NT2/D1 (cell line): ENCODE measurements around the gene SOX5.
A peak's percentile ranks its signal among the peaks of the same experiment; 100 is the strongest.

Source experiments
- DNase-seq: peaks from one replicate; pipeline ENCODE4 v3.0.0-alpha.2; 2011; ENCODE audit warnings: low read depth, low spot score
- H3K27me3 ChIP-seq: 2 replicates; pipeline ENCODE4 v1.6.0; 2011; ENCODE audit warnings: mild to moderate bottlenecking; ENCODE audit not compliant: insufficient read length, insufficient read depth
- H3K36me3 ChIP-seq: 2 replicates; pipeline ENCODE4 v1.6.1; 2011; ENCODE audit warnings: mild to moderate bottlenecking, low read length, mixed read lengths; ENCODE audit not compliant: insufficient read depth, insufficient read length
- H3K4me1 ChIP-seq: 2 replicates; pipeline ENCODE4 v1.5.1; 2011; ENCODE audit not compliant: insufficient read depth, insufficient read length
- H3K4me3 ChIP-seq: 2 replicates; pipeline ENCODE4 v1.5.1; 2011; ENCODE audit warnings: low read depth; ENCODE audit not compliant: insufficient read length
- H3K9ac ChIP-seq: 2 replicates; pipeline ENCODE4 v1.6.0; 2011; ENCODE audit warnings: low read depth; ENCODE audit not compliant: insufficient read length
- H3K9me3 ChIP-seq: 2 replicates; pipeline ENCODE4 v1.5.1; 2011; ENCODE audit warnings: mild to moderate bottlenecking, low read length; ENCODE audit not compliant: insufficient read depth
- SUZ12 ChIP-seq: IDR thresholded peaks from 2 replicates; pipeline ENCODE4 v1.6.1; 2011; ENCODE audit not compliant: insufficient read length, insufficient read depth; ENCODE audit errors: extremely low read depth
- YY1 ChIP-seq: IDR thresholded peaks from 2 replicates; pipeline ENCODE4 v1.6.1; 2011; ENCODE audit not compliant: insufficient read length, insufficient read depth
- ZNF274 ChIP-seq: IDR thresholded peaks from 2 replicates; pipeline ENCODE4 v1.6.1; 2011; ENCODE audit warnings: mild to moderate bottlenecking, low read depth, low read length

SOX5 gene

GRCh38 chr12:23655112-23655511, 294.4 kb downstream of the SOX5 start:
- no peaks in the 10 kb centered on the region for H3K4me1 ChIP-seq

GRCh38 chr12:23648546-23648945, 300.9 kb downstream of the SOX5 start:
- Histone ChIP-seq H3K36me3 (no peaks in the 10 kb centered on the region), H3K4me1 (no peaks in the 10 kb centered on the region)
- TF ChIP-seq SUZ12 (no peak), ZNF274 (no peak), YY1 (no peak)

More at GRCh38 chr12:23655112-23655511, 294.4 kb downstream of the SOX5 start:
- no peak overlapping the region for H3K4me3 ChIP-seq
- no peaks in the 10 kb centered on the region for H3K27me3 ChIP-seq
- no peak for DNase-seq
- no peaks in the 10 kb centered on the region for H3K36me3 ChIP-seq
- no peaks in the 10 kb centered on the region for H3K9me3 ChIP-seq
- H3K9ac ChIP-seq, result no peak overlapping the region
- TF ChIP-seq SUZ12, result no peak
- TF ChIP-seq YY1, result no peak
- no peak for TF ChIP-seq ZNF274

GRCh38 chr12:23640754-23641153, 308.7 kb downstream of the SOX5 start:
- no peak overlapping the region for H3K9ac ChIP-seq
- H3K36me3 ChIP-seq, result no peaks in the 10 kb centered on the region
- no peak for TF ChIP-seq YY1
- no peak for TF ChIP-seq SUZ12
- TF ChIP-seq ZNF274, result no peak
- H3K4me1 ChIP-seq, result no peaks in the 10 kb centered on the region
- peak; percentile 56 for DNase-seq
- H3K9me3 ChIP-seq, result no peaks in the 10 kb centered on the region
- H3K27me3 ChIP-seq, result no peaks in the 10 kb centered on the region
- no peak overlapping the region for H3K4me3 ChIP-seq

More at GRCh38 chr12:23648546-23648945, 300.9 kb downstream of the SOX5 start:
- Histone ChIP-seq H3K4me3 (no peak overlapping the region), H3K9me3 (no peaks in the 10 kb centered on the region), H3K9ac (no peak overlapping the region), H3K27me3 (no peaks in the 10 kb centered on the region)
- DNase-seq, result no peak

GRCh38 chr12:23634344-23634743, 315.1 kb downstream of the SOX5 start:
- Histone ChIP-seq H3K9me3 (no peaks in the 10 kb centered on the region), H3K9ac (no peak overlapping the region), H3K27me3 (no peaks in the 10 kb centered on the region), H3K36me3 (no peaks in the 10 kb centered on the region), H3K4me3 (no peak overlapping the region), H3K4me1 (no peaks in the 10 kb centered on the region)
- no peak for DNase-seq
- TF ChIP-seq SUZ12 (no peak), YY1 (no peak), ZNF274 (no peak)

GRCh38 chr12:23631786-23632377, 317.6 kb downstream of the SOX5 start:
- Histone ChIP-seq H3K9me3 (no peaks in the 10 kb centered on the region), H3K27me3 (no peaks in the 10 kb centered on the region), H3K9ac (no peak overlapping the region), H3K36me3 (no peaks in the 10 kb centered on the region), H3K4me3 (no peak overlapping the region), H3K4me1 (no peaks in the 10 kb centered on the region)
- no peak for TF ChIP-seq ZNF274
- TF ChIP-seq SUZ12, result no peak
- no peak for TF ChIP-seq YY1
- no peak for DNase-seq

- no peaks in the 10 kb centered on the region for H3K9me3 ChIP-seq
- DNase-seq, result no peak
- no peak overlapping the region for H3K4me3 ChIP-seq
- no peaks in the 10 kb centered on the region for H3K27me3 ChIP-seq
- no peaks in the 10 kb centered on the region for H3K36me3 ChIP-seq
- no peaks in the 10 kb centered on the region for H3K4me1 ChIP-seq
- TF ChIP-seq YY1, result no peak
- no peak for TF ChIP-seq ZNF274
- no peak for TF ChIP-seq SUZ12
- H3K9ac ChIP-seq, result no peak overlapping the region
Observed at GRCh38 chr12:23630524-23630923, 318.9 kb downstream of the SOX5 start.

GRCh38 chr12:23628806-23629205, 320.7 kb downstream of the SOX5 start:
- Histone ChIP-seq H3K4me1 (no peaks in the 10 kb centered on the region), H3K4me3 (no peak overlapping the region), H3K9me3 (no peaks in the 10 kb centered on the region), H3K9ac (no peak overlapping the region), H3K36me3 (no peaks in the 10 kb centered on the region), H3K27me3 (no peaks in the 10 kb centered on the region)
- TF ChIP-seq SUZ12 (no peak), YY1 (no peak), ZNF274 (no peak)
- DNase-seq, result no peak

GRCh38 chr12:23626791-23627190, 322.7 kb downstream of the SOX5 start:
- Histone ChIP-seq H3K27me3 (no peaks in the 10 kb centered on the region), H3K9ac (no peak overlapping the region), H3K36me3 (no peaks in the 10 kb centered on the region), H3K9me3 (no peaks in the 10 kb centered on the region), H3K4me1 (no peaks in the 10 kb centered on the region), H3K4me3 (no peak overlapping the region)
- DNase-seq, result no peak
- TF ChIP-seq ZNF274 (no peak), YY1 (no peak), SUZ12 (no peak)
